Measurements from ENCODE around the gene CLPSL2.
"Not testable (repeated sequence)": the region's sequence is repeated elsewhere in the genome, so short reads cannot be mapped to it uniquely, and the experiment has no call there.

Gene CLPSL2, protein sequence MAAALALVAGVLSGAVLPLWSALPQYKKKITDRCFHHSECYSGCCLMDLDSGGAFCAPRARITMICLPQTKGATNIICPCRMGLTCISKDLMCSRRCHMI

DNA sequence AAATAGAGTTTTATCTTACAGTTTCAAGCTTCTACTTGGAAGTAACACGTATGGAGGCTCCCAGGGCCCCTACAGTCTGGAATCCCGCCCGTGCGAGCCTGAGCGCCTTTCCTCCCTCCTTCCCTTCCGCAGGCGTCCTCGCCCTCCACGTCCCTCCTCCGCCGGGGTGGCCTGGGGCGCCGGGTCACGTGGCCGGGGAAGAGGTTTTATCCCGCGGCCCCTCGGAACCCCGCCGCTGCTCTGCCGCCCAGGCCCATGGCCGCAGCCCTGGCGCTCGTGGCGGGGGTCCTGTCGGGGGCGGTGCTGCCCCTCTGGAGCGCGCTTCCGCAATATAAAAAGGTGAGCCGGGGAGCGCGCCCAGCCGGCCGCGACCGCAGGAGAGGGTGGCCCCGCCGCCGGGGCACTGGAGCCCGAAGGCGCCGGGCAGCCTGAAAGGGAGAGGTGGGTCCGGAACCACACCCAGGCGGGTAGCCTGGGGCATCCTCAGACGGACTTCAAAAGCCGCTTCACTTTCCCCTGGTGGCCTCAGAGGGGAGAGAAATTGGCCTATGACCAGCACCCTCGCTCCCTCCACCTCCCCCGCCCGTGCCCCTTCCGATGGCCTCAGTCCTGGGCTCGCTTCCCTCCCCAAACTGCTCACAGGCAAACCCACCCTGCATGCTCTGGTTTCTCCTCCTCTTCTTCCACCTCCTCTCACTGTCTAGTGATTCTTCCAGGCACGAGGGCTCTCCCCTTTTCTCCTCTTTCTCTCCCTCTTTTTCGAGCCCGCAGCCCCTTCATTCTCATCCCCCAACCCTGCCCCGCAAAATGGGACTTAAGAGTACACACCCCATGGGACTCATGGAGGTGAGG is at the start of gene CLPSL2:
CLPSL2 (plus strand) TSS at position 235 of the 852 bp plus-strand sequence; CDS start at position 256, 21 bp downstream.
- no peak for DNase-seq (ENCODE audit: low read depth in 2 of 3, low spot score in 2 of 3)

DNA sequence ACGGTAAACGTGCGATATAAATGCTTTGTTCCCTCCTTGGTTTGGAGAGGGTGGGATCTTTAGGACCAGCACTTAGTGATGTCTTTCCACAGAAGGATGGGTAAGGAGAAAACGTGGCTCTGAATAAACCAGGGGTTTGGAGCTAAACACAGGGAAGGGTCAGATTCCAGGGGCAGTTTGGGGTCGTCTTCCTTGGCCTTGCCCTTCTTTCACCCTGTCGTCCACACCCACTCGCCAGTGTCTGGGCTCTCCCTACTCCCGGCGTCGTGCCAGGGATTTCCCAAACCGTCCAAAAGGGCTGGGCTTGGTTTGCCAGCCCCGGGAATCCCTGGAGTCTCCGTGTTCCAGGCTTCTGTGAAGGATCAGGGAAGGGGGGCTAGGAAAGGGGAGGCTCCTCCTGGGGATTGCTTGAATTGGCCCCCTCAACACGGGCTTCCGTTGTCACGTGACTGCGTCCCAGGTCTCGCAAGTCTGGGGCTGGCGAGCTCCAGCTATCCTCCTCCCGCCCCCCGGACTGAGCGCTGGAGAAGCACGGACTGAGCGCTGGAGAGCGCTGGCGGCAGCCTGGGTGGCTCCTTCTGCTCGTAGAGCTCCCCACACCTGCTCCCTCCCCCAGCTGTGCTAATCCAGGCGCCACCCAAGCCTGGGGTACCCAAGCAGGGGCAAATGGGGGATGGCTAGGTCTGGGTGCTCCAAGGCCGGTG is 49.0 kb upstream of the CLPSL2 start:
- no peak for DNase-seq (ENCODE audit: low read depth in 2 of 3, low spot score in 2 of 3)

DNA sequence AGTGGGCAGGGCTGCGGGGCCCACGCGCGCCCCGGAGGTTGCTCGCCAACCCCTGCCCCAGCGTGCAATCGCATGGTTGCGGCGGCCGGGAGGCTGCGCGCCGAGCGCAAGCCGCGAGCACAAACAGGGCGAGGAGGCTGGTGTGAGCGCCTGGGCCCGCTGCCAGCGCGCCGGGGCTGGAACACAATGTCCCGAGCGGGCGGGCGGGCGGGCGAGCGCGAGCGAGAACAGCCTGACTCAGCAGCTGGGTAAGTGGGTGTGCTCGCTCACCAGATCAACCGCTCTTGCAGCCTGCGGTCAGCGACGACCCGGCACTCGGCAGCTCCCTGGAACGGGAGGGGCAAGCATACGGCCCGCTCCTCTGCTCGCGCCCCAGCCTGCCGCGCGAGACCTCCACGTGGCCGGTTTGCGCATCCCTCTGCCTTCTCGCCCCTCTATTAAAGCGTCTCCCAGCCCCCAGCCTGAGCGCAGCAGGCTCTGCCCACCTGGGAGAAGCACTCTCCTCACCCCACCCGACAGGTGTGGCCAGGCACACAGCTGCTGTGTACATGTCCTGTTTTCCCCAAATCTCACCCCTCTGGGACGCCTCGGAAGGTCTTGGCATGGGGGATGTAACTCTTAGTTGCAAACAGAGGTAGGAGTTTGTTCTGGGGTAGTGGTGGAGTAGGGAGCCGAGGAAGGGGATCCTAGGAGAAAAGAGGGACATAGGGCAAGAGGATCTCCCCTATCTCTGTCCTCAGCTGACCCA is 48.3 kb upstream of the CLPSL2 start:
- peak; percentile 62 to 77 (median 66) for DNase-seq (ENCODE audit: low read depth in 2 of 3, low spot score in 2 of 3)

DNA sequence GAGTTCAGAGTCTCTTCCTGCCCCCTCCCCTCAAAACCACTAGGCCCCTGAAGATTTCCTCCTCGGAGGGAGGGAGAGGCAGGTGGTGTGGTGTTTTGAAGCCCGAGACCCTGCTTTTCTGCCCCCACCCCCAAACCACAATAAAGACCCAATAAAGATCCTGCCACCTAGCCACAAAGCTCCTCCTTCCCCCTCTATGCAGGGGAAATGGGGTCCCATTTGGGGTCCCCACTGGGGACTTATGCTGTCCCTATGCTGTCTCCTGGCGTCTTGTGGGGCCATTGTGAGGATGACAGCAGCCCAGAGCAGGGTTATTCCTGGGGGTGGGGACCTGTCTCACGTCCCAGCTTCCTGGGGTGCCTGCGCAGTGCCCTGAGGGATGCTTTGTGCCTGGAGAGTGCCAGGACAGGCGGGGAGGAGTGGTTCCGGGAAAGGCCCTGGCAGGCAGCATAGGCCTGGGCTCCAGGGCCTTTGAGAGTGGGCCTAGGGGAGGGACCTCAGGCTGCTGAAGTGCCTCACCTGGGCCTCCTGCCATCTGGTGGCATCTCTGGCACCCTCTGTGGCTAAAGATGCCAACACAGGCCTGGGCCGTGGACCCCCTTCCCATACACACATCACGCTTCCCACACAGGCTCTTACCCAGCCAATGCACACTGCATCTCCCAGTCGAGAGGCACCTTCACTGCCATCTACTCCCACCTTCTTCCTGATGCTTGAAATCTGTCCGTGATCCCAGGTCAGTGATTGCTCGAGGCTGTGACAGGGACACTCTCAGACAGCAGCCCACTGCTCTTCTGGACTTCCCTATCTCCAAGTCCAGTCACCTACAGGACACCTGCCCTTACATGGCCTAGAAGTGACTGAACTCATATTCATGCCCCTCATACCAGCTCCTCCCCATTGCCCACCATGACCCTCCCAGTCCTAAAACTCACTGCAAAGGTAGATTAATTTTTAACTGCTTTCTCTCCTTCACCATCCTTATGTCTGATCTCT is 47.4 kb upstream of the CLPSL2 start:
- no peak for DNase-seq (ENCODE audit: low read depth in 2 of 3, low spot score in 2 of 3)

DNA sequence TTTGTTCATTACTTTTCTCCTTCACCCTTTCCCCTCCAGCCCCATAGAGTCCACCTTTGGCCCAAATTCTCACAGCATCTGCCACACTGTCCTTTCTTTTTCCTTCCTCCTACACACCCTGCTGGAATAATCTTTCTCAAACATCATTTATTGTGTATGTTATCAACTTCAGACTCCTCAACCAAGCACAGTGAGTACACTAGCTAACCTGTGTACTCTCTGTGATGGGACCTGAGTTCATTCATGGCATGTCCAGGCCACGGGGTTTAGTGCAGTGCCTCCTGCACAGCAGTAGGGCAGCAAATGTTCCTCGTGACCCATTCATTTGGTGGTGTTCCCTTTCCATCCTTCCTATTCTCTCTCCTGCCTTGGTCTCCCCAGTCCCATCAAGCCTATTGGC is 46.7 kb upstream of the CLPSL2 start:
- DNase-seq (ENCODE audit: low read depth in 2 of 3, low spot score in 2 of 3) = no peak

DNA sequence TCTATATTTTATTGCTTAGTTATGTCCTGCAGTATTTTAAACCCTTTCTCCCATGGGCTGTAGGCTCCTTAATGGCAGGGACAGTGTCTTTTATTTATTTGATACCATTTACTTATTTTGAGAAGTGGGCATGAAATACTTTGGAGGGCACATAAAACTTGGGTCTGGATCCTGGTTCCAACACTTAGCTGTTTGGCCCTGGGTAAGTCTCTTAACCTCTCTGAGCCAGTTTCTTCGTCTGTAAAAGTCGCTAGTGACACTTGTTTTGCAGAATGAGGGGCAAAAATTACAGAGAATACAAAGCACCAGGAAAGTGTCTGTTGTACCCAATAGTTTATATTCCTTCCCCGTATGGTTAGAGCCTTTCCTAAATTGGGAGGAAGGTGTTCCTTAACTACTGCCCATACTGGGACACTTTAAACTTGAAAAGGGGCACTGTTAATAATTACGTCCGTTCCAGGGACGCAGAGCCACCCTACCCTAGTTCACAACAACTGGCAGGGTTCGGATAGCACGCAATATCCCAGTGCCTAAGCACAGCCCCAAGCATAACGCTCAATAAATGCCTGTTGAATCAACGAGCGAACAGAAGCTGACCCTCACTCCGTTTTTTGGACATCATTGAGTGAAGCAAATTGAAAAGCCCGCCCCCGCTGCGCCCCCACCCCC is 45.5 kb upstream of the CLPSL2 start:
- no peak for DNase-seq (ENCODE audit: low read depth in 2 of 3, low spot score in 2 of 3)

DNA sequence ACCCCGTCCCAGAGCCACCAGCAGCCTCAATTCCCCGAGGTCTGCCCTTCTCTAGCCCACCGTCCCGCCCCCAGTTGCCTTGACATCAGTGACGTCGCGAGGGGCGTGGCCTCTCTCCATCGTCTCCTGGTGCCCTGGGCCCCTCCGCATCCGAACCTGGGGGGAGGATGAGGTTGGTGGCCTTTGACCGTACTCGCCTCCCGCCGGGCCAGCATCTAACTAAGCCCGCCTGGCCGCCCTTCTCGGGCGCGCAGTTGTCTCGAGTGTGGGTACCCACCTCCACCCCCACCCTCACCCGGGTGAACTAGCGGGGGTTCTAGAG is 45.0 kb upstream of the CLPSL2 start:
- DNase-seq (ENCODE audit: low read depth in 2 of 3, low spot score in 2 of 3) = peak; percentile 83 to 96 (median 91)

DNA sequence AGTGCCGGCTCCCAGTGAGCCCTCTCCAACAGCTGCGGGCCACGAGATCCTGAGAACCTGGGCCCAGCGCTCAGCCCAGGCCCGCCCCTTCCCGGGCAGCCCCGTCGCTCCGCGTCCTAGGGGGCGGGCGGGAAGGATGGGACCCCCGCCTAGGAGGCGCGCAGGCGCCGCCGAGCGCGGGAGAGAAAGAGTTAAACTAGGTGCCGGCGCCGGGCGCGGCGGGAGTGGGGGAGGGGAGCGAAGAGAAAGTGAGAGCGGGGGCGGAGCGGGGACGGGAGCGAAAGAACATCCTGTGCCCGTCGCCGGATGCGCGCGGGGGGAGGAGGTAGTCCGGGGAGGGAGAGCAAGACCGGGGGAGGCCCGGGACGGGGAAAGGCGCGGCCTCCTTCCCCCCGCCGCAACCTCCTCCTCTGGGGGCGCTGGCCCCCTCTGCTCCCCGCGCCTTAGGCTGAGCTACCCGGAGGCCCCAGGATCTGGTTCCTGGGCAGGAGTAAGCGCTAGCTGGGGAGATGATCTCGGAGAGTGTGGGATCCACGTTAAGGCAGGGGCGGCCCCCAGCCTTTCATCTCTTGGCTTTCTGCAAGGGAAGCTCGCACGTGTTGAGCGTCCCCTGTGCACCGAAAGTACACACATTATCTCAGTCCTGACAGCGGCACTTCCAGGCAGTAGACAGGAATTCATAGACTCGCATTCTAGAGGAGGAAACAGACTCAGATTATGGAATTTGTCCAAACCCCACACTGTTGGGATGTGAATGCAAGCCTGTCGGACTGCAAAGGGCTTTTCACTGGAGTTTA is 44.5 kb upstream of the CLPSL2 start:
- peak; percentile 87 to 94 (median 93) for DNase-seq (ENCODE audit: low read depth in 2 of 3, low spot score in 2 of 3)

DNA sequence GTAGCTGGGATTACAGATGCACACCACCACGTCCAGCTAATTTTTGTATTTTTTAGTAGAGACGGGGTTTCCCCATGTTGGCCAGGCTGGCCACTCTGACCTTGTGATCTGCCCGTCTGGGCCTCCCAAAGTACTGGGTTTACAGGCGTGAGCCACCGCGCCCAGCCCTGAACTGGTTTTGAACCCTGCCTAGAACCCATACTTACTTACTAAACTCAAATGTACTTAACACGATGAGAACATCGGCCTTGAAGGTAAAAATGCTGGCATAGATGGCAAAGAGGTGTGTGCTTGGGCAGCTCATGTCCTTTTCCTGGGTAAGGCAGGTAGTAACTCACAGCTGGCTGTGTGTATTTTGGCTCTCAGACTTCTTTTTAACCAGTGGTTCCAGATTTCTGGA is 42.8 kb upstream of the CLPSL2 start:
- DNase-seq (ENCODE audit: low read depth in 2 of 3, low spot score in 2 of 3) = no peak

DNA sequence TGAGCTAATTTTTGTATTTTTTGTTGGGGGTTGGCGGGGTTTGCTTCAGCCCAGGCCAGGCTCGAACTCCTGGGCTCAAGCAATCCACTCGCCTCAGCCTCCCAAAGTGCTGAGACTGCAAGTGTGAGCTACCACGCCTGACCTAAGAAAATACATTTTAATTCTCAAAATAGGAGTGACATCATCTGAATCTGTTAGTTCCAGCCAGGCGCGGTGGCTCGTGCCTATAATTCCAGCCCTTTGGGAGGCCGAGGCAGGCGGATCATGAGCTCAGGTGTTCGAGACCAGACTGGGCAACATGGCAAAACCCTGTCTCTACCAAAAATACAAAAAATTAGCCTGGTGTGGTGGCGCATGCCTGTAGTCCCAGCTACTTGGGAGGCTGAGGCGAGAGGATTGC is 42.1 kb upstream of the CLPSL2 start:
- DNase-seq (ENCODE audit: low read depth in 2 of 3, low spot score in 2 of 3) = not testable (repeated sequence)

DNA sequence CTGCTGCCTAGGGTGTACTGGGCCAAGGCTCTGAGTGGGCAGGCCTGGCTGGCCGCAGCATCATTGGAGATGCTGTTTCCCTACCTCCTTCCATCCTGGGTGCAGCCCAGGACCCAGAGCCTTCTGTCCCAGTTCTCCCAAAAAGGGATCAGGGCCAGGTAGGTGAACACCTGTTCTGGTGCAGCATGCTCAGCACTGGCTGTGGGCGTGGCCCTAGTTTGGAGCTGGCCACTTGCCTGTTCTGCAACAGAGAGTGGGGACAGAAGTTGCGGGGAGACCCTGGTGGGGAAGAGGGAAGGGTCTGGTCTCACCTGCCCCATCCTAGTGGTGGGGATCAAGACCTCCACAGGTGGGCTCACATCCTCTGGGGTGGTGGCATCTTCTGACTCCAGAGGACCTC is 40.9 kb upstream of the CLPSL2 start:
- no peak for DNase-seq (ENCODE audit: low read depth in 2 of 3, low spot score in 2 of 3)

DNA sequence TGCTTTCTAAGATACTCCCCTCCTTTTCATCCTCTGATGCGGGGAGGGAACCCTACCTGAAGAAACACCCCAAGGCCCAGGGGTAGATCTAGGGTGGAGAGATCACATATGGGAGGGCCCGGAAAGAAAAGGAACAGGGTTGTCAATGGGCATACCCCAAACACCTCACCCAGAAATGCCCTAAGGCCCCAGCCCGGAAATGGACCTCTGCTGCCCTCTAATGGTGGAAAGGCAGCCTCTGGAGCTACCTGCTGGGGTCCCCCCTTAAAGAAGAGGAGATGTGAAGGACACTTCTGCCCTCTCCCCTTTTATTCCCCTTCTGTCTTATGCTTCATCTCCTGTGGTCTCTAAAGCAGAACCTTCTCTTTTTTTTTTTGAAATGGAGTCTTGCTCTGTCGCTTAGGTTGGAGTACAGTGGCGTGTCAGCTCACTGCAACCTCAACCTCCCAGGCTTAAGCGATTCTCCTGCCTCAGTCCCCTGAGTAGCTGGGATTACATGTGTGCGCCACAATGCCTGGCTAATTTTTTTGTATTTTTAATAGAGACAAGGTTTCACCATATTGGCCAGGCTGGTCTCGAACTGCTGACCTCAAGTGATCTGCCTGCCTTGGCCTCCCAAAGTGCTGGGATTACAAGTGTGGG is 40.0 kb upstream of the CLPSL2 start:
- peak in 2 of 3 experiments; percentile 81 to 89 for DNase-seq (ENCODE audit: low read depth in 2 of 3, low spot score in 2 of 3)

DNA sequence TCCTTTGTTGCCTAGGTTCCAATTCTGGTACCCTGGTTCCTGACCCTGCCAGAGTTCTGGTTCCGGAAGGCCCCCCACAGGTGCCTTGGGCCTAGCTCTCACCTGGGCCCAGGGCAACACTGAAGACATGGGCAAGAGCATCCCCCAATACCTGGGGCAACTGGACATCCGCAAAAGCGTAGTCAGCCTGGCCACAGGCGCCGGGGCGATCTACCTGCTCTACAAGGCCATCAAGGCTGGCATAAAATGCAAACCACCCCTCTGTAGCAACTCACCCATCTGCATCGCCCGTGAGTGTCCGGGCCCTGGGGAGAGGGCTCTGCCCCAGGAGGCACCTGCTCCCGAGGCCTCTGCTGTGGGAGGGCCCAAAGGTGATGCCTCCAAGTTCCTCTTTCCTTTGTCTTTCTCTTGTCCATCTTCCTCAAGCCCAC is 39.4 kb upstream of the CLPSL2 start, which contains the start of gene ARMC12:
ARMC12 (plus strand) TSS at position 51 of the 431 bp plus-strand sequence; CDS start at position 128, 77 bp downstream.
- no peak for DNase-seq (ENCODE audit: low read depth in 2 of 3, low spot score in 2 of 3)

DNA sequence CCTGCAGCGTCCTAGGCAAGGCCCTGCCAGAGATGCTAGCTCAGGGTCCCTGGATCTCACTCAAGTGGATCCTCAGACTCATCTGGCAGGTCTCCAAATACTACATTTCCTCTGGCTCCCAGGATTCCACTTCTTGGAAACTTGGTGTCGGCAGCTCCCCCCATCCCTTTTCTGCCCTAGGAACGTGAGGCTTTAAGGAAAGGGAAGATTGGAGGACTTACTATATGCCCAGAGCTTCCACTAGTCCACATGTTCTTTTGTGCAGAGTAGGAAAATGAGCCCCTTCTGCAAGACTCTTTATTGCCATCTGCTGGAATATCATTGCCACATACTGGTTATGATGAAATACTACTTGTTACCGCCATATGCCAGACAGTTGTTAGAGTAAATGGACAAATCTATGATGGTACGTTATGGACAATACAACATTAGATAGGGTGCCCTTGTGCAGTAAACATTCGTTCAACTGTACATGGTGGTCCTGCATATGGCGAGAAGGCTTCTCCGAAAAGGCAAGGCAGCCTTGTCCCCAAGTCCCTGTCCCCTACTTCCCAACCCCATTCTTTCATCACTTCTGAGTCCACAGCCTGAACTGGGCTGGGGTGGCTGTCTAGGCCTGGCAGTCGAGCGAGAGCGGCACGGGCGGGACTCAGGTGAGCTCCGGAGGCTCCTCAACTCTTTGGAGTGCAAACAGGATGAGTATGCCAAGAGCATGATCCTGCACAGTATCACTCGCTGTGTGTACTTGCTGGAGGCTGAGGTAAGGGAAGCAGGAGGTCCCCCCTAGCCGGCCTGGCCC is 38.8 kb upstream of the CLPSL2 start:
- DNase-seq (ENCODE audit: low read depth in 2 of 3, low spot score in 2 of 3) = no peak

DNA sequence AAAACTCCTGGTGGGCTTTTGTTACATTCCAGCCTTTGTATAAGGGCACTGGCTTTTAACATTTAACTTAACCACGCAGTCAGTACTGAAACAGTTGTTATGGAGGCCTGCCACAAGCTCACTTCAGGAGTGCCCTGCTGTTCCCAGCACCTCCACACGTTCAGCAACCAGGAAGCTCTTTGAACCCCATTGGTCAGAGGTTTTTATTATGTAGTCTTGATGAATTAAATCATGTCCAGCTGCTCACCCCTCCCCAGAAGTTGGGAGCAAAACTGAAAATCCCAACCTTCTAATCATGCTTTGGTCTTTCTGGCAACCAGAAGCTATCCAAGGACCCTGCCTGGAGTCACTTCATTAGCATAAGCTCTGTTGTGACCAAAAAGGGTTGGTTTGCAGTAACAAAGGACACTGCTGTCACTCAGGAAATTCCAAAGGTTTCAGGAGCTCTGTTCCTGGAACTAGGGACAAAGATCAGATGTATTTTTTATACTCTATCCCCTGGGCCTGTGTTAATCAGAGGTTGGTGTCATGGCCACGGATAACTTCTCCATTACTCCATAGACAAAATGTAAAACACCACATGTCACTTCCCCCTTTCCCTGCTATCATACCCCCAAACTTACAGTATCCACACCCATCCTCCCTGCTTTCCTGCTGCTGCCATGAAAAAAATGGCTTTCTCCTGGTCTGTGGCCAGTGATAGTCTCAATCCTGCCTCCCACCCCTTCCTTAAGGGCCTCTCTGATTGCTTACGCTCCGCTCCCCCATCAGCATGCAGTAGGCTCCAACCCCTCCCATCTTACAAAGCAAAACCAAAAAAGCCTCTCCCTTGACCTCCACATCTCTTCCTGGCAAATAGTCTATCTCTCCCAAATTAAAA is 36.5 kb upstream of the CLPSL2 start:
- DNase-seq (ENCODE audit: low read depth in 2 of 3, low spot score in 2 of 3) = no peak

DNA sequence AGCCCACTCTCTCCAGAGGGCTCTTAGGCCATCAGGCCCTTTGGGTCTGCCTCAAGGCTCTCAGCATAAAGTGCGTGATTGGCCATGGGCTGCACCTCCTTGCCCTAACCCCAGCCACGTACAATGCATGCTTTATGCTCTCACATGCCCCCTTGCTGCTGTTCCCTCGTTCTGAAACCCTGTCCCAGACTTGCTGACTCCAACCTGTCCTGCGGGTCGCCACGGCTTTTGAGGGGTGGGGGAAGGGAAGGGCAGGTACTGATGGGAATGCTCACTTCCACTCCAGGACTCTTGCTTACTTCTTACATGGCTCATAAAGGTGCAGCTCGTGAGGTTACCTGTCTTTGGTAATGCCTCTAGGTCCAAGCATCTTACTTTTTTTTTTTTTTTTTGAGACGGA is 33.6 kb upstream of the CLPSL2 start:
- no peak for DNase-seq (ENCODE audit: low read depth in 2 of 3, low spot score in 2 of 3)

DNA sequence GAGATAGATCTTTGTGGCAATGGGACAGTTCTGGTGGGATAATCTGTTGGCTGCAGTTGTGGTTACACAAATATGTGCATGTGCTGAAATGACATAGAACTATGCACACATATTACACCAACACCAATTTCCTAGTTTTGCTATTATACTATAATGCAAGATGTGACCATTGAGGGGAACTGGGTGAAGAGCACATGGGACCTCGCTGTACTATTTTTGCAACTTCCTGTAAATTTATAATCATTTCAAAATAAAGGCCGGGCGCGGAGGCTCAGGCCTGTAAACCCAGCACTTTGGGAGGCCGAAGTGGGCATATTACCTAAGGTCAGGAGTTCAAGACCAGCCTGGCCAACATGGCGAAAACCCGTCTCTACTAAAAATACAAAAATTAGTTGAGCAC is 30.9 kb upstream of the CLPSL2 start:
- DNase-seq (ENCODE audit: low read depth in 2 of 3, low spot score in 2 of 3) = no peak

Data from activated CD8-positive, alpha-beta memory T cell treated with anti-CD3 and anti-CD28 coated beads for 48 hours (primary cell).